ENCODE data around the gene DNAJC22. TPM values are rescaled to one million over a fixed set of nuclear protein-coding genes. Genes with fewer than 3 reads are reported as not detected.

The DNAJC22 gene
- total and polyA plus RNA-seq, 2 of the 13 experiments (the other 11 are each of a cell fraction or from before 2014, with no cell fraction given), result 25.2 to 31.7 TPM

DNA sequence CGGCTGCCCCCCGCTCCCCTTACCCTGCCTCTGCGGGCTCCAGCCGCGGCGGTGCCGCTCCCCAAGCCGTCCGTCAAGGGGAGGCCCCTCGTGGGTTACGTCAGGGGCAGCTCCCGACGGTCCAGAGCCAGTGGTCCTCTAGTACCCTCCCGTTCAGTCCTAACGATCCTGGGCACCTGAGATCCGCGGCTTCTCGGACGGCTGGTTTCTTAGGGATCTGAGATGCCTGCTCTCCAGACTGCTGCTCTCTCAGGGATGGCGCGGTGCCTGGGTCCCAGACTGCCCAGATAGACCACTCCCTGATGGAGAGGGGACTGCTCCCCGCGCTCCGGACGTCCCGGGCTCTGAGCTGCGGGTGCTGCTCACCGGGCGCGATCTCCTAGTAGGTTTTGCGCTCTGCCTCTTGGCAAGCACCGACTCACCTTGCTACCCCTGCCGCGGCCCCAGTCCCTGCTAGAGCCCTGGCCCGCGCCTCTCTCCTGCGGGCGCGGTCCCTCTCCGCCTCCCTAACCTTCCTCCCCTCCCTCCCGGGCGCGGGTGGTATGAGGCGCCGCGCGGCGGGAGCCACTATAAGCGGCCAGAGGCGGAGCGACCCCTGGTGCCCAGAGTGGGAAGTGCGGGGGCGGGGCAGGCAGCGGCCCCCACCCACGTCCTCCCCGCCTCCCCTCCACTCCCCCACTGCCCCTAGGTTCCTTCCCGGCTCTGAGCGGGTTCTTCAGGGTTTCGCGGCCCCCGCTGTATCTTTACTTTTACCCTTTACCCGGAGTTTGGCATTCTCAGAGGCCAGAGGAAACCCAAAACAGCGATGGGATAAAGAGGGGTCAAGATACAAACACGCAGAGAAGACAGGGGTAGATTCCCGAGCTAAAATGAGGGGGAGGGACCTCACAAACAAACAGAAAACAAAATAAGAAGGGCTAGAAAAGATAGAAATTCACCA lies 9.8 kb upstream of the DNAJC22 start, which contains the start of gene C1QL4 (continued):
- TF ChIP-seq ZNF407 (CRISPR knock-in tag; IDR thresholded peaks at IDR 0.05; ENCODE audit: not compliant biosample characterization), result peak; percentile 40
- no peak for TF ChIP-seq SMARCE1 (IDR thresholded peaks at IDR 0.05; ENCODE audit: borderline replicate concordance)
- 0 out of 2 replicates have a peak, but pooled peaks have one; percentile 23 for TF ChIP-seq THAP11 (CRISPR knock-in tag; IDR thresholded peaks at IDR 0.05)
- TF ChIP-seq YY1 (IDR thresholded peaks at IDR 0.05; ENCODE audit: insufficient read depth, insufficient replicate concordance, low read depth, low read length), result peak; percentile 45
- no peak for TF ChIP-seq NFE2 (CRISPR knock-in tag; IDR thresholded peaks at IDR 0.05)
- TF ChIP-seq GTF3A (CRISPR knock-in tag; conservative IDR thresholded peaks at IDR 0.05), result no peak
- peak; percentile 46; the same call in 1 of the 2 replicates for TF ChIP-seq SAP130 (CRISPR knock-in tag; IDR thresholded peaks at IDR 0.05; ENCODE audit: low read depth)
- peak; percentile 55 for TF ChIP-seq XRCC5 (optimal IDR thresholded peaks at IDR 0.05; ENCODE audit: low read length)
- TF ChIP-seq CENPT (CRISPR knock-in tag; IDR thresholded peaks at IDR 0.05; ENCODE audit: low read depth), result no peak
- TF ChIP-seq, protein P1, sequence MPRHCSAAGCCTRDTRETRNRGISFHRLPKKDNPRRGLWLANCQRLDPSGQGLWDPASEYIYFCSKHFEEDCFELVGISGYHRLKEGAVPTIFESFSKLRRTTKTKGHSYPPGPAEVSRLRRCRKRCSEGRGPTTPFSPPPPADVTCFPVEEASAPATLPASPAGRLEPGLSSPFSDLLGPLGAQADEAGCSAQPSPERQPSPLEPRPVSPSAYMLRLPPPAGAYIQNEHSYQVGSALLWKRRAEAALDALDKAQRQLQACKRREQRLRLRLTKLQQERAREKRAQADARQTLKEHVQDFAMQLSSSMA (CRISPR knock-in tag; IDR thresholded peaks at IDR 0.05), result 0 out of 2 replicates have a peak, but pooled peaks have one; percentile 40
- TF ChIP-seq, protein P2, sequence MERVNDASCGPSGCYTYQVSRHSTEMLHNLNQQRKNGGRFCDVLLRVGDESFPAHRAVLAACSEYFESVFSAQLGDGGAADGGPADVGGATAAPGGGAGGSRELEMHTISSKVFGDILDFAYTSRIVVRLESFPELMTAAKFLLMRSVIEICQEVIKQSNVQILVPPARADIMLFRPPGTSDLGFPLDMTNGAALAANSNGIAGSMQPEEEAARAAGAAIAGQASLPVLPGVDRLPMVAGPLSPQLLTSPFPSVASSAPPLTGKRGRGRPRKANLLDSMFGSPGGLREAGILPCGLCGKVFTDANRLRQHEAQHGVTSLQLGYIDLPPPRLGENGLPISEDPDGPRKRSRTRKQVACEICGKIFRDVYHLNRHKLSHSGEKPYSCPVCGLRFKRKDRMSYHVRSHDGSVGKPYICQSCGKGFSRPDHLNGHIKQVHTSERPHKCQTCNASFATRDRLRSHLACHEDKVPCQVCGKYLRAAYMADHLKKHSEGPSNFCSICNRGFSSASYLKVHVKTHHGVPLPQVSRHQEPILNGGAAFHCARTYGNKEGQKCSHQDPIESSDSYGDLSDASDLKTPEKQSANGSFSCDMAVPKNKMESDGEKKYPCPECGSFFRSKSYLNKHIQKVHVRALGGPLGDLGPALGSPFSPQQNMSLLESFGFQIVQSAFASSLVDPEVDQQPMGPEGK (CRISPR knock-in tag; IDR thresholded peaks at IDR 0.05), result peak; percentile 96
- peak; percentile 50; the same call in 1 of the 2 replicates for TF ChIP-seq RAD21 (CRISPR knock-in tag; IDR thresholded peaks at IDR 0.05)
- no peak for TF ChIP-seq GABPA (IDR thresholded peaks at IDR 0.05; ENCODE audit: low read depth, low read length)
- TF ChIP-seq GABPA (CRISPR knock-in tag; IDR thresholded peaks at IDR 0.05; ENCODE audit: low read depth), result no peak
- TF ChIP-seq ASH2L (IDR thresholded peaks at IDR 0.05; ENCODE audit: insufficient read length, low read depth, low read length), result peak; percentile 26
